GM23338 (cell line): Measurements from ENCODE around the gene SH3BP4. TPM values are rescaled to one million over a fixed set of nuclear protein-coding genes. Genes with fewer than 3 reads are reported as not detected.

Experiments used
- ATAC-seq: fragments of 200-7000 bp; cut with Tn5 transposase; 3 replicates; pipeline ENCODE4 v1.9.1; 2020
- DNase-seq: peaks from one replicate; pipeline ENCODE4 v3.0.0-alpha.2; 2015; ENCODE audit warnings: low spot score
- H2AFZ ChIP-seq: fragments of 200-600 bp; sonication (generic); 2 replicates; pipeline ENCODE4 v1.8.0; 2016; ENCODE audit warnings: antibody characterized with exemption, mild to moderate bottlenecking, moderate library complexity
- H3F3A ChIP-seq: fragments of 200-600 bp; sonication (generic); replicated peaks from 2 replicates; pipeline ENCODE4 v1.8.0; 2017; ENCODE audit warnings: antibody characterized with exemption, mixed run types, low read depth
- H3K27ac ChIP-seq: fragments of 200-600 bp; sonication (generic); 2 replicates; pipeline ENCODE4 v1.6.1; 2016; ENCODE audit warnings: low read depth
- H3K27me3 ChIP-seq: fragments of 200-600 bp; sonication (generic); 2 replicates; pipeline ENCODE4 v1.8.0; 2016; ENCODE audit warnings: mild to moderate bottlenecking, mixed run types, moderate library complexity; ENCODE audit not compliant: insufficient read depth
- H3K36me3 ChIP-seq: fragments of 200-600 bp; sonication (generic); 2 replicates; pipeline ENCODE4 v1.8.0; 2016; ENCODE audit warnings: mild to moderate bottlenecking; ENCODE audit not compliant: insufficient read depth
- H3K4me1 ChIP-seq: fragments of 200-600 bp; sonication (generic); 2 replicates; pipeline ENCODE4 v1.8.0; 2016; ENCODE audit warnings: mild to moderate bottlenecking, moderate library complexity; ENCODE audit not compliant: insufficient read depth
- H3K4me2 ChIP-seq: fragments of 200-600 bp; sonication (generic); 2 replicates; pipeline ENCODE4 v1.7.1; 2017; ENCODE audit warnings: mixed run types
- H3K4me3 ChIP-seq: fragments of 200-600 bp; sonication (generic); 2 replicates; pipeline ENCODE4 v1.6.1; 2016; ENCODE audit warnings: mixed run types
- H3K79me2 ChIP-seq: fragments of 200-600 bp; sonication (generic); replicated peaks from 2 replicates; pipeline ENCODE4 v1.8.0; 2017; ENCODE audit warnings: mild to moderate bottlenecking; ENCODE audit not compliant: insufficient read depth
- H3K9me2 ChIP-seq: fragments of 200-600 bp; sonication (generic); 2 replicates; pipeline ENCODE4 v1.8.0; 2017; ENCODE audit not compliant: insufficient read depth
- H4K20me1 ChIP-seq: fragments of 200-600 bp; sonication (generic); replicated peaks from 2 replicates; pipeline ENCODE4 v1.8.0; 2017; ENCODE audit warnings: mild to moderate bottlenecking; ENCODE audit not compliant: insufficient read depth
- H3K27ac Mint-ChIP-seq: 2 replicates; pipeline ENCODE4 v1.8.0; 2020; ENCODE audit warnings: inconsistent platforms, mild to moderate bottlenecking, moderate library complexity, mixed read lengths
- H3K27me3 Mint-ChIP-seq: 3 replicates; pipeline ENCODE4 v1.8.0; 2022; ENCODE audit warnings: low read depth, mild to moderate bottlenecking, moderate library complexity, mixed read lengths, inconsistent platforms; ENCODE audit not compliant: insufficient read depth, poor library complexity
- H3K36me3 Mint-ChIP-seq: 3 replicates; pipeline ENCODE4 v1.8.0; 2021; ENCODE audit warnings: low read depth, mild to moderate bottlenecking, inconsistent platforms, moderate library complexity, mixed read lengths
- H3K4me1 Mint-ChIP-seq: 3 replicates; pipeline ENCODE4 v1.8.0; 2020; ENCODE audit warnings: mild to moderate bottlenecking, inconsistent platforms, mixed read lengths
- H3K4me3 Mint-ChIP-seq: 3 replicates; pipeline ENCODE4 v1.8.0; 2021; ENCODE audit warnings: moderate library complexity, mild to moderate bottlenecking, inconsistent platforms, mixed read lengths
- H3K9me3 Mint-ChIP-seq: 3 replicates; pipeline ENCODE4 v1.8.0; 2020; ENCODE audit warnings: moderate library complexity, mild to moderate bottlenecking, inconsistent platforms, mixed read lengths
- CREB1 ChIP-seq: fragments of 250-450 bp; sonication (Bioruptor Pico); IDR thresholded peaks from 2 replicates; pipeline ENCODE4 v1.5.0; 2020; ENCODE audit warnings: low read depth, mild to moderate bottlenecking, moderate library complexity
- EZH2 ChIP-seq: fragments of 200-600 bp; sonication (generic); IDR thresholded peaks from one replicate; pipeline ENCODE4 v1.8.0; 2017; ENCODE audit warnings: antibody characterized with exemption, mild to moderate bottlenecking, low read depth; ENCODE audit not compliant: unreplicated experiment
- EZH2phosphoT487 ChIP-seq: fragments of 200-600 bp; sonication (generic); IDR thresholded peaks from one replicate; pipeline ENCODE4 v1.8.1; 2018; ENCODE audit warnings: antibody characterized with exemption; ENCODE audit not compliant: unreplicated experiment
- JUNB ChIP-seq: IDR thresholded peaks from one replicate; pipeline ENCODE4 v1.6.1; 2016; ENCODE audit warnings: antibody characterized with exemption; ENCODE audit not compliant: unreplicated experiment
- NANOG ChIP-seq: IDR thresholded peaks from 2 replicates; pipeline ENCODE4 v1.6.1; 2016; ENCODE audit warnings: antibody characterized with exemption, borderline replicate concordance
- POLR2AphosphoS5 ChIP-seq: IDR thresholded peaks from 2 replicates; pipeline ENCODE4 v1.6.1; 2016; ENCODE audit warnings: antibody characterized with exemption, low read depth
- STAT1 ChIP-seq: IDR thresholded peaks from one replicate; pipeline ENCODE4 v1.6.1; 2016; ENCODE audit warnings: antibody characterized with exemption; ENCODE audit not compliant: unreplicated experiment
- ZNF114 ChIP-seq: fragments of 250-450 bp; sonication (Bioruptor Pico); IDR thresholded peaks from 2 replicates; pipeline ENCODE4 v1.5.0; 2020; ENCODE audit warnings: mild to moderate bottlenecking, moderate library complexity
- ZNF331 ChIP-seq: fragments of 250-450 bp; sonication (Bioruptor Pico); IDR thresholded peaks from 2 replicates; pipeline ENCODE4 v1.5.0; 2020; ENCODE audit warnings: low read depth, mild to moderate bottlenecking, moderate library complexity
- polyA plus RNA-seq: library from polyadenylated mRNA; unstranded; fragments of >200 nt; fragmentation: Nextera tagmentation; extraction: Ambion mirVana; gene quantifications from 2 replicates; pipeline ENCODE4 v1.2.1, GENCODE V29; 2016
- total RNA-seq: library from RNA; depleted of rRNA; stranded (reverse); fragments of >200 nt; shearing (Covaris generic); gene quantifications from 2 replicates; pipeline ENCODE4 v1.2.3, GENCODE V29; 2014
- TF ChIP-seq, protein P1 (sequence below): fragments of 250-450 bp; sonication (Bioruptor Pico); IDR thresholded peaks from 2 replicates; pipeline ENCODE4 v1.5.0; 2020; ENCODE audit warnings: mild to moderate bottlenecking, moderate library complexity
- TF ChIP-seq, protein P2 (sequence below): IDR thresholded peaks from 2 replicates; pipeline ENCODE4 v1.6.1; 2016; ENCODE audit warnings: antibody characterized with exemption
- TF ChIP-seq, protein P3 (sequence below): IDR thresholded peaks from one replicate; pipeline ENCODE4 v1.6.1; 2018; ENCODE audit warnings: antibody characterized with exemption; ENCODE audit not compliant: unreplicated experiment
- TF ChIP-seq, protein P4 (sequence below), 2 experiments: fragments of 200-600 bp in 1 of 2; sonication (generic) in 1 of 2; conservative IDR thresholded peaks; 2 replicates each; pipeline versions ENCODE4 v1.5.1 to v1.6.1; 2016 to 2017; ENCODE audit warnings: antibody characterized with exemption in 2 of 2, low read depth in 2 of 2, mild to moderate bottlenecking in 2 of 2, moderate library complexity in 1 of 2

SH3BP4 gene
- total and polyA plus RNA-seq, 2 experiments from 2014 or later = 15.6 to 50.9 TPM

DNA sequence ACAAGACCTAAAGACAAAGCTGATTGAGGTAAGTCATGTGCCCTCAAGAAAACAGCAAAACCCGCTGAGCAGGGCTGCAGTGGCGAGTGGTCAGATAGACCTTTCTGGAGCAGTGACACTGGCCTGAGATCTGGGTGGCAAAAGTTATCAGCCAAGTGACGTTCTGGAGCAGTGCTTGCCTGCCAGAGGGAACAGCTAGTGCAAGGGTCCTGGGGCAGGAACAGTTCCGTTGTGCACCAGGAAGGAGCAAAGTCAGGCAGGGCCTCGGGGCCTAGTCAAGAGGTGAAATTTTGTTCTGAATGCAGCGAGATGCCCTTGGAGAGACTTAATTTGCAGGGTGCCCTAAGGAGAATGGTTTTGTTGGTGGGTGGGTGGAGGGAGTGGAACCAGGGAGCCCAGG lies 67.0 kb downstream of the SH3BP4 start:
- peaks cover 16% of the 10 kb centered on the region for H3K36me3 Mint-ChIP-seq
- no peak overlapping the region for H3K4me3 Mint-ChIP-seq
- TF ChIP-seq, protein P1, sequence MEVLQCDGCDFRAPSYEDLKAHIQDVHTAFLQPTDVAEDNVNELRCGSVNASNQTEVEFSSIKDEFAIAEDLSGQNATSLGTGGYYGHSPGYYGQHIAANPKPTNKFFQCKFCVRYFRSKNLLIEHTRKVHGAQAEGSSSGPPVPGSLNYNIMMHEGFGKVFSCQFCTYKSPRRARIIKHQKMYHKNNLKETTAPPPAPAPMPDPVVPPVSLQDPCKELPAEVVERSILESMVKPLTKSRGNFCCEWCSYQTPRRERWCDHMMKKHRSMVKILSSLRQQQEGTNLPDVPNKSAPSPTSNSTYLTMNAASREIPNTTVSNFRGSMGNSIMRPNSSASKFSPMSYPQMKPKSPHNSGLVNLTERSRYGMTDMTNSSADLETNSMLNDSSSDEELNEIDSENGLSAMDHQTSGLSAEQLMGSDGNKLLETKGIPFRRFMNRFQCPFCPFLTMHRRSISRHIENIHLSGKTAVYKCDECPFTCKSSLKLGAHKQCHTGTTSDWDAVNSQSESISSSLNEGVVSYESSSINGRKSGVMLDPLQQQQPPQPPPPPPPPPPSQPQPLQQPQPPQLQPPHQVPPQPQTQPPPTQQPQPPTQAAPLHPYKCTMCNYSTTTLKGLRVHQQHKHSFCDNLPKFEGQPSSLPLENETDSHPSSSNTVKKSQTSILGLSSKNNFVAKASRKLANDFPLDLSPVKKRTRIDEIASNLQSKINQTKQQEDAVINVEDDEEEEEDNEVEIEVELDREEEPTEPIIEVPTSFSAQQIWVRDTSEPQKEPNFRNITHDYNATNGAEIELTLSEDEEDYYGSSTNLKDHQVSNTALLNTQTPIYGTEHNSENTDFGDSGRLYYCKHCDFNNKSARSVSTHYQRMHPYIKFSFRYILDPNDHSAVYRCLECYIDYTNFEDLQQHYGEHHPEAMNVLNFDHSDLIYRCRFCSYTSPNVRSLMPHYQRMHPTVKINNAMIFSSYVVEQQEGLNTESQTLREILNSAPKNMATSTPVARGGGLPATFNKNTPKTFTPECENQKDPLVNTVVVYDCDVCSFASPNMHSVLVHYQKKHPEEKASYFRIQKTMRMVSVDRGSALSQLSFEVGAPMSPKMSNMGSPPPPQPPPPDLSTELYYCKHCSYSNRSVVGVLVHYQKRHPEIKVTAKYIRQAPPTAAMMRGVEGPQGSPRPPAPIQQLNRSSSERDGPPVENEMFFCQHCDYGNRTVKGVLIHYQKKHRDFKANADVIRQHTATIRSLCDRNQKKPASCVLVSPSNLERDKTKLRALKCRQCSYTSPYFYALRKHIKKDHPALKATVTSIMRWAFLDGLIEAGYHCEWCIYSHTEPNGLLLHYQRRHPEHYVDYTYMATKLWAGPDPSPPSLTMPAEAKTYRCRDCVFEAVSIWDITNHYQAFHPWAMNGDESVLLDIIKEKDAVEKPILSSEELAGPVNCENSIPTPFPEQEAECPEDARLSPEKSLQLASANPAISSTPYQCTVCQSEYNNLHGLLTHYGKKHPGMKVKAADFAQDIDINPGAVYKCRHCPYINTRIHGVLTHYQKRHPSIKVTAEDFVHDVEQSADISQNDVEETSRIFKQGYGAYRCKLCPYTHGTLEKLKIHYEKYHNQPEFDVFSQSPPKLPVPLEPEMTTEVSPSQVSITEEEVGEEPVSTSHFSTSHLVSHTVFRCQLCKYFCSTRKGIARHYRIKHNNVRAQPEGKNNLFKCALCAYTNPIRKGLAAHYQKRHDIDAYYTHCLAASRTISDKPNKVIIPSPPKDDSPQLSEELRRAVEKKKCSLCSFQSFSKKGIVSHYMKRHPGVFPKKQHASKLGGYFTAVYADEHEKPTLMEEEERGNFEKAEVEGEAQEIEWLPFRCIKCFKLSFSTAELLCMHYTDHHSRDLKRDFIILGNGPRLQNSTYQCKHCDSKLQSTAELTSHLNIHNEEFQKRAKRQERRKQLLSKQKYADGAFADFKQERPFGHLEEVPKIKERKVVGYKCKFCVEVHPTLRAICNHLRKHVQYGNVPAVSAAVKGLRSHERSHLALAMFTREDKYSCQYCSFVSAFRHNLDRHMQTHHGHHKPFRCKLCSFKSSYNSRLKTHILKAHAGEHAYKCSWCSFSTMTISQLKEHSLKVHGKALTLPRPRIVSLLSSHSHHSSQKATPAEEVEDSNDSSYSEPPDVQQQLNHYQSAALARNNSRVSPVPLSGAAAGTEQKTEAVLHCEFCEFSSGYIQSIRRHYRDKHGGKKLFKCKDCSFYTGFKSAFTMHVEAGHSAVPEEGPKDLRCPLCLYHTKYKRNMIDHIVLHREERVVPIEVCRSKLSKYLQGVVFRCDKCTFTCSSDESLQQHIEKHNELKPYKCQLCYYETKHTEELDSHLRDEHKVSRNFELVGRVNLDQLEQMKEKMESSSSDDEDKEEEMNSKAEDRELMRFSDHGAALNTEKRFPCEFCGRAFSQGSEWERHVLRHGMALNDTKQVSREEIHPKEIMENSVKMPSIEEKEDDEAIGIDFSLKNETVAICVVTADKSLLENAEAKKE (CRISPR knock-in tag) = no peak
- TF ChIP-seq, protein P2, sequence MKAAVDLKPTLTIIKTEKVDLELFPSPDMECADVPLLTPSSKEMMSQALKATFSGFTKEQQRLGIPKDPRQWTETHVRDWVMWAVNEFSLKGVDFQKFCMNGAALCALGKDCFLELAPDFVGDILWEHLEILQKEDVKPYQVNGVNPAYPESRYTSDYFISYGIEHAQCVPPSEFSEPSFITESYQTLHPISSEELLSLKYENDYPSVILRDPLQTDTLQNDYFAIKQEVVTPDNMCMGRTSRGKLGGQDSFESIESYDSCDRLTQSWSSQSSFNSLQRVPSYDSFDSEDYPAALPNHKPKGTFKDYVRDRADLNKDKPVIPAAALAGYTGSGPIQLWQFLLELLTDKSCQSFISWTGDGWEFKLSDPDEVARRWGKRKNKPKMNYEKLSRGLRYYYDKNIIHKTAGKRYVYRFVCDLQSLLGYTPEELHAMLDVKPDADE = no peak
- TF ChIP-seq, protein P3, sequence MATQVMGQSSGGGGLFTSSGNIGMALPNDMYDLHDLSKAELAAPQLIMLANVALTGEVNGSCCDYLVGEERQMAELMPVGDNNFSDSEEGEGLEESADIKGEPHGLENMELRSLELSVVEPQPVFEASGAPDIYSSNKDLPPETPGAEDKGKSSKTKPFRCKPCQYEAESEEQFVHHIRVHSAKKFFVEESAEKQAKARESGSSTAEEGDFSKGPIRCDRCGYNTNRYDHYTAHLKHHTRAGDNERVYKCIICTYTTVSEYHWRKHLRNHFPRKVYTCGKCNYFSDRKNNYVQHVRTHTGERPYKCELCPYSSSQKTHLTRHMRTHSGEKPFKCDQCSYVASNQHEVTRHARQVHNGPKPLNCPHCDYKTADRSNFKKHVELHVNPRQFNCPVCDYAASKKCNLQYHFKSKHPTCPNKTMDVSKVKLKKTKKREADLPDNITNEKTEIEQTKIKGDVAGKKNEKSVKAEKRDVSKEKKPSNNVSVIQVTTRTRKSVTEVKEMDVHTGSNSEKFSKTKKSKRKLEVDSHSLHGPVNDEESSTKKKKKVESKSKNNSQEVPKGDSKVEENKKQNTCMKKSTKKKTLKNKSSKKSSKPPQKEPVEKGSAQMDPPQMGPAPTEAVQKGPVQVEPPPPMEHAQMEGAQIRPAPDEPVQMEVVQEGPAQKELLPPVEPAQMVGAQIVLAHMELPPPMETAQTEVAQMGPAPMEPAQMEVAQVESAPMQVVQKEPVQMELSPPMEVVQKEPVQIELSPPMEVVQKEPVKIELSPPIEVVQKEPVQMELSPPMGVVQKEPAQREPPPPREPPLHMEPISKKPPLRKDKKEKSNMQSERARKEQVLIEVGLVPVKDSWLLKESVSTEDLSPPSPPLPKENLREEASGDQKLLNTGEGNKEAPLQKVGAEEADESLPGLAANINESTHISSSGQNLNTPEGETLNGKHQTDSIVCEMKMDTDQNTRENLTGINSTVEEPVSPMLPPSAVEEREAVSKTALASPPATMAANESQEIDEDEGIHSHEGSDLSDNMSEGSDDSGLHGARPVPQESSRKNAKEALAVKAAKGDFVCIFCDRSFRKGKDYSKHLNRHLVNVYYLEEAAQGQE = no peak
- TF ChIP-seq NANOG (no peak), ZNF114 (CRISPR knock-in tag) (no peak), JUNB (no peak), STAT1 (no peak), EZH2 (no peak), EZH2phosphoT487 (no peak), CREB1 (CRISPR knock-in tag) (no peak), POLR2AphosphoS5 (no peak), ZNF331 (CRISPR knock-in tag) (no peak)
- TF ChIP-seq, protein P4, sequence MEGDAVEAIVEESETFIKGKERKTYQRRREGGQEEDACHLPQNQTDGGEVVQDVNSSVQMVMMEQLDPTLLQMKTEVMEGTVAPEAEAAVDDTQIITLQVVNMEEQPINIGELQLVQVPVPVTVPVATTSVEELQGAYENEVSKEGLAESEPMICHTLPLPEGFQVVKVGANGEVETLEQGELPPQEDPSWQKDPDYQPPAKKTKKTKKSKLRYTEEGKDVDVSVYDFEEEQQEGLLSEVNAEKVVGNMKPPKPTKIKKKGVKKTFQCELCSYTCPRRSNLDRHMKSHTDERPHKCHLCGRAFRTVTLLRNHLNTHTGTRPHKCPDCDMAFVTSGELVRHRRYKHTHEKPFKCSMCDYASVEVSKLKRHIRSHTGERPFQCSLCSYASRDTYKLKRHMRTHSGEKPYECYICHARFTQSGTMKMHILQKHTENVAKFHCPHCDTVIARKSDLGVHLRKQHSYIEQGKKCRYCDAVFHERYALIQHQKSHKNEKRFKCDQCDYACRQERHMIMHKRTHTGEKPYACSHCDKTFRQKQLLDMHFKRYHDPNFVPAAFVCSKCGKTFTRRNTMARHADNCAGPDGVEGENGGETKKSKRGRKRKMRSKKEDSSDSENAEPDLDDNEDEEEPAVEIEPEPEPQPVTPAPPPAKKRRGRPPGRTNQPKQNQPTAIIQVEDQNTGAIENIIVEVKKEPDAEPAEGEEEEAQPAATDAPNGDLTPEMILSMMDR (conservative IDR thresholded peaks at IDR 0.05; ENCODE audit: low read depth in 2 of 2) = no peak
- H3K4me1 Mint-ChIP-seq = peaks cover 10% of the 10 kb centered on the region
- peaks cover 3% of the 10 kb centered on the region; the same call in 1 of the 3 replicates for H3K9me3 Mint-ChIP-seq
- H3K4me2 ChIP-seq = no peak overlapping the region
- peaks cover 3% of the 10 kb centered on the region for H3K27me3 Mint-ChIP-seq
- no peak overlapping the region for H3K27ac Mint-ChIP-seq
- peaks cover 97% of the 10 kb centered on the region for H3K79me2 ChIP-seq
- ATAC-seq (no peak), DNase-seq (no peak)
- no peak overlapping the region for H2AFZ ChIP-seq
- H3K4me3 ChIP-seq = no peak overlapping the region
- no peak overlapping the region for H3K27ac ChIP-seq
- H3K36me3 ChIP-seq = no peaks in the 10 kb centered on the region
- no peaks in the 10 kb centered on the region for H3K9me2 ChIP-seq
- peaks cover 11% of the 10 kb centered on the region for H3K4me1 ChIP-seq
- peaks cover 11% of the 10 kb centered on the region for H4K20me1 ChIP-seq
- H3K27me3 ChIP-seq = no peaks in the 10 kb centered on the region
- no peaks in the 10 kb centered on the region for H3F3A ChIP-seq
